Inferior parietal cortex (tissue), 1 donor: ENCODE data around the gene SYT11.
A peak's percentile ranks its signal among the peaks of the same experiment; 100 is the strongest.
"Not testable (repeated sequence)": the region's sequence is repeated elsewhere in the genome, so short reads cannot be mapped to it uniquely, and the experiment has no call there.

ENCODE experiments used
- DNase-seq: peaks from one replicate; pipeline ENCODE4 v3.0.0-alpha.2; 2016; ENCODE audit errors: extremely low spot score

SYT11 gene

DNA sequence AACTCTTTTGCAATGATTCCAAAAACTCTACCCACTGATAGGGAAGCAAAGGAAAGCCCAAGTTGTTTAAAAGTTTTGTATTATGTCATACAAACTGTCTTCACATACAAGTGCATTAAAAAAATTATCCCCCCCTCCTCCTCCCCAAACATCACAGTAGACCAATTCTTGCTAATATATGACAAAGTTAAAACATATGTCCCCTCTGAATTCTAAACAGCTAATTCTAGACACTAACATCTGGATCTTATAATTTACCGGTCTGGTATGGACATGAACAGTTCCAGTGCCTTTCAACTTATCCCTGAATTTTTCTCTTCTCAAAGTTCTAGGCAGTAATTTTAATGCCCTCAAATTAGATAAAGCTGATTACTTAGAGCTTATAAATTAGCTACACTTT is 38.4 kb downstream of the SYT11 start:
- DNase-seq = no peak

DNA sequence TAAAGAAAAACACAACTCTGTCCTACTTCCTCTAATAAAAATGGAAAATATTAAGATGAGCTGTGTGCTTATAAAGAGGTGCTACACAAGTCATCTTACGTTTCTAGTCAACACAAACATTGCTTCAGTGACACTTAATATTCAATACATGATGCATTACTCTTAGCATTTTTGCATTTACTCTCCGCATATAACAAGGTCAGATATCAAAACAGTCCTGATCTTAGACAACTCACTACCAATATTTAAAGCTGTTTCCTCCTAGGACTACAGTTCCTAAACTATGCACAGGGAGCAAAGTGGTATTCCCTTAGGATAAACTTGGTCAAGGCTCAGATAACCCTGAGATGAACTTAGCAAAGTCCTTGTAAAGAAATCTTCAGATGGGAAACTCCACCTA is 39.5 kb downstream of the SYT11 start:
- no peak for DNase-seq

DNA sequence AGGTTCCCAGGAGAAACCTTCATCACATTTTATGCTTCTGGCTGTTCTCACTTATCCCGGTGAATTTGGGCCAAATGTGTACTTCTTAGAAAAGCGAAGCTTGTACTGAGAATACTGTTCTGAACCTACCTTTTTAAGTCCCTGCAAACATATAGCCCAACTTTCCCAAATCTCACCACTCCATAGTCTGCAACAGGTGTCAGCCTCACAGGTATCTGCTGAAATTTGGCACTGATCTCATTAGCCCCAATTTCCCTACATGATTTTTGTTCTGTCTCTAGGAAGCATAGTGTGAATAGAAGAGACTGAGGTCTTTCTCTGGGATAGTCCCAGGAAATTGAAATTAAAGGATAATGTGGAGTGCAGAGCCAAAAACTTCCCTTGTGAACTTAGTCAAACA is 40.3 kb downstream of the SYT11 start:
- no peak for DNase-seq

GRCh38 chr1:155900161-155900560 is 40.8 kb downstream of the SYT11 start:
- DNase-seq = no peak

DNA sequence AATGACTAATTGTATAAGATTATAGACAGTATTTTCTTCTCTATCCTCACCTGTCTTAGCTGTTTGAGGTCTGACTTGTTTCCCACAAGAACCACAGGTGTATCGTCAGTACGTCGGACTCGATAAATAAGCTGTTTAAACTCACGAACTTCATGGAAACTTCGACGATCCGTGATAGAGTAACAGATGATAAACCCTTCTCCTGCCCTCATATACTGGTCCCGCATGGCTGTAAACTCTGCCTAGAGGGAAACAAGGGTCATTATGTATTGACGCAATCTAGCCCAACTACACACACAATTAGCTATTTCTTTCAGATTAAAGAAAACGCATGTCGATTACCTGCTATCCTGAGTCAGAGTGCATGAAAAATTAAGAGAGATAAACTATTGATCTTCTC is 44.9 kb downstream of the SYT11 start:
- no peak for DNase-seq

DNA sequence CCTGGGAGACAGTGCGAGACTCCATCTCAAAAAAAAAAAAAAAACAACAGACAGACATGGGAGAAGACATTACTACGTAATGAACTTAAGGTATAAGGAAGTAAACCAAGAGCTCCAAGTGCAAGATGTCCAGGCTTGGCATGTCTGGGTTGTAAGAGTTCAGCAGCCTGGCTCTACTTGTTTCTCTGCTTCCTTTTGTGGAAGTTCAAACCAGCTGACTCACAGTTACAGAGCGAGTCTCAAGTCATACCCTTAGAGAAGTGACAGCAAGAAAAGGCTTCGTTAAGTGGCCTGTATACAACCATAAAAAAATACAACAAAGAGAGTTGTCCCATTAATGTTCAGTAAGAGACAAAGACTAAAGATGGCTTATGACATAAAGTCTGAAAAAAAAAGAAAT is 50.5 kb downstream of the SYT11 start:
- DNase-seq = no peak

DNA sequence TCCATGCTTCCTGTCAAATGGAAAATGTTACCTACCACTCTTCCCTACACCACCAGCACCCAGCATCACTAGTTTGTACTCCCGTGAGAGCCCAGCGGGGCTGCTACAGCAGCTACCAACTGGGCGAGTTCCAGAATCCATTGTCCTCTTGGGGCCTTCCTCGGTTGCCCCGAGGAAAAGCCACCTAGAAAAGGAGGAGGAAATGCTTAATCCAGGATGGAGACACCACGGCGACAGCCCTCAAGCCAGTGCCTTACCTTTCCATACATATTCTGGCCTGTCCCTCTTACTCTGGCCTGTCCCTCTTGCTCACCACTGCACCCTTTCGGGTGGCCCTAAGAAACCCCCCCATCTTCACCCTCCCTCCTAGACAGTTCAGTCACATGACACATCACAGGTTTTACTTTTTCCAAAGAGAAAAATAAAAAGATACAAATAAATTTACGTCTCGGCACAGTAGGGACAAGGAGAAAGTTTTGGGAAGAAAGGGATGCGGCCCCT is 51.3 kb downstream of the SYT11 start:
- peak; percentile 33 for DNase-seq

DNA sequence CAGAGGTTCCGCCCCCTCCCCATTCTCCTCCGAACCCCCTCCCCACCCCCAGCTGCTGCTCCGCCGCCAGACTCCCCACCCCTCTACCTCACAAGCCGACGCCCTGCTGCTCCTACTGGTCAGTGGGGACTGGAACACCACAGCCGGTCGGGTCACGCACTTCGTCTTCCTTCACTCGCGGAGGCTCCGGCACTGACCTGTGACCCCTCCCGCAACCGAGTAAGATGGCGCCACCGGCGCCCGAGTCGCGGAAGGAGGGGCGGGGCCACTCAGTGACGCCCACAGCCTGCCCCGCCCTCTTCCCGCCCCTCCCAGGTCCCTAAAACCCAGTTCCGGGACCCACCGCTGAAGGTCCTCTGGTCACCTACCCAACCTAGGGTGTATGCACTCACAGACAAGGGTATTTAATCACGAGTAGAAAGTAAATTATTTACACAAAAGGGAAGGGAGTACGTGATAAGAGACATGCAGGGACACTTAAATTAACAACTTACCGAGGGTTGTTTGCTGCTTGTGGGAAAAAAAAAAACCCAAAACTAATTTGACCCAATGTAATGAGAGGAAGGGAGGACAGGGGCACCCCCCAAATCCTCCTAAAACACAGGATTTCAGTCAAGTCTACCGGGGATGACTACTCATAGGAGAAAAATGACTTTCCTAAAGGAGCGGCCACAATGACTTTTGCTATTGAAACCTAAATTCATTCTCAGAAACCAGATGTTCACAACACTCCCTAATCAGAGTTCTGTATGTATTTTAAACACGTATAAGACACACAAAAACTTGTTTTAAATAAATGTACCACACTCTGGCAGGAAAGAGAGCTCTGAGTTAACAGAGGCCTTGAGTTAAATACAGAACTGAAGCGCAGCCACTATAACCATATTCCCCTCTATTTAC is 52.0 kb downstream of the SYT11 start, which contains the start of gene RIT1:
Gene RIT1, minus strand, starts transcription at position 194 of the 900 bp plus-strand sequence. CDS start 588 bp downstream, outside the sequence.
- DNase-seq = peak; percentile 73

- no peak for DNase-seq
Measured at GRCh38 chr1:155912056-155912536, 52.7 kb downstream of the SYT11 start.

DNA sequence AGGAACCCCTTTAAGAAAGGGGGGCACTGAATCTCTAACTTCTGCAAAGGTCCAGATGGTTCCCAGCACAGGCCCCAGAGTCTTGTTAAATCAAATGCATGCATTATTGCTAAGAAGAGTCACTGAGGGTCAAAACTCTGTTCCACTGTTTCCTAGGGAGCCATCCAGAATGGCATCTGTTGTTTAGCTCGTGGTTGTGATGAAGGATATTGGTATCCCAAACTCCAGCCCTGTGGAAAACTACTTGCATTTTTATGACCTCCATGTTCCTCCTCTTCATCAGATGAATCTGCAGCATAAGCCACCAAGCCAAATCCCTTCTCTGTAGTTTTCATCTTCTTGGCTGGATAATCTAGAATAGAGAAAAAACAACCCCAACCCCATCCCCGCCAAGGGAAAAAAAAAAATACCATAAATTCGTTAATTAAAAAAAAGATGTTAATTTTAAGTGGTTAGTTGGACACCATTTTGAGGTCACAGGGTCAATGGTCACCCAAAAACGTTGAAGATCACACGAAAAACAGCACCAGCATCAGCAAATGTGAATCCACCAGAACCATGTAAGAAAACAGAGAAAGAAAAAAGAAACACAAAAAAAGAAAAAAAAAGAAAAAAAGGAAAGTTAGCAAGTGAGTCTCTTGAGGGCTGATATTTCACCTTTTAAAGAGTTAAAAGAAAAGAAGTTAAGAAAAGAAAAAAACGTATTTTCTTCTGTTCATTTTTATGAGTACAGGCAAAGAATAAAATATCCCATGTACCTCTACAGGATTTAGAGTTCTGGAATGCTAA is 54.8 kb downstream of the SYT11 start:
- DNase-seq = no peak

GRCh38 chr1:155918660-155919059 is 59.3 kb downstream of the SYT11 start:
- no peak for DNase-seq

DNA sequence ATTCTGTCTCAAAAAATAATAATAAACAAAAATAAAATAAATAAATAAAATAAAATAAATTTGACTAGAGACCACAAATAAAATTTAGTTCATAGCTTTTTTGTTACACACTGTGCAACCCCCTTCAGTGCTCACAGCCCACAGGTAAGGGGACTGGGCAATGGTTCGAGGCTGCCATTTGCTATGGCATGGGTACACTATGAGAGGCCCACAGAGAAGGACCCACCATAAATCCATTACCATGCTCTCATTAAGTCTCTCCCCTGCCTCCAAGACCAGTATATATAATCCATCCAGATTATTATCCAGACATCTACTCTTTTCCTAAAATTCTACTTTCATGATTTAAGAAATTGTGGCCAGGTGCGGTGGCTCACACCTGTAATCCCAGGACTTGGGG is 60.4 kb downstream of the SYT11 start:
- no peak for DNase-seq

GRCh38 chr1:155920717-155921116 is 61.4 kb downstream of the SYT11 start:
- no peak for DNase-seq

- DNase-seq = no peak
Measured at GRCh38 chr1:155925506-155925905, 66.1 kb downstream of the SYT11 start.

DNA sequence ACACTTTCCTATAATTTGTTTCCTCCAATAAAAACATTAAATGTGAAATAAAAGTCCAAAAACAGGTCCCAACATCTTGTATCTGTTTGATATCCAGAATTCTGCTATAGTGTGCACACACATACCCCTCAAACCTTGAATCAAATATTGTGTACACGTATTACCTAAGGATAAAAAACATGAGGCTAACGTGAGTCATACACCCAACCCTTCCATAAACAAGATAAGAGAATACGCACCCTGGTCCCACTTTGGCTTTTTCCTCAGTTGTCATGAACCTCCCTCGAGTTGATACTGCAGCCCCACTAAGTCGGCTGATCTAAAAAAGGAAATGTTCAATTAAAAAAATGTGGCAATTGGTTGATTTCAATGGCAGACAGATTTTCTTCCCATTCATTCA is 69.7 kb downstream of the SYT11 start:
- no peak for DNase-seq

DNA sequence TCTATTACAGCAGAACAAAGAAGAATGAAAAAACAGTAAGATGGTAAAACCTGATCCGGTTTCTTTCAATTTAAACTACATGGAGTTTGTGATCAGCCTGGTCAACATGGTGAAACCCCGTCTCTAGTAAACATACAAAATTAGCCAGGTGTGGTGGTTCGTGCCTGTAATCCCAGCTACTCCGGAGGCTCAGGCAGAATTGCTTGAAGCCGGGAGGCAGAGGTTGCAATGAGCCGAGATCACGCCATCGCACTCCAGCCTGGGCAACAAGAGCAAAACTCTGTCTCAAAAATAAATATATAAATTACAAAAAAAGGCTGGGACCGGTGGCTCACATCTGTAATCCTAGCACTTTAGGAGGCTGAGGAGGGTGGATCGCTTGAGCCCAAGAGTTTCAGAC is 71.4 kb downstream of the SYT11 start:
- DNase-seq = not testable (repeated sequence)

GRCh38 chr1:155931332-155932038 is 72.1 kb downstream of the SYT11 start:
- DNase-seq = no peak

GRCh38 chr1:155932081-155932480 is 72.7 kb downstream of the SYT11 start:
- DNase-seq = no peak

GRCh38 chr1:155932487-155932886 is 73.1 kb downstream of the SYT11 start:
- no peak for DNase-seq

GRCh38 chr1:155933591-155934096 is 74.3 kb downstream of the SYT11 start:
- no peak for DNase-seq

- DNase-seq = peak; percentile 100
Measured at GRCh38 chr1:155934097-155934935, 74.9 kb downstream of the SYT11 start, which contains the start of gene KHDC4. TSS of gene KHDC4 (minus strand) at chr1:155934413. CDS start at chr1:155934373, 40 bp downstream.
